Upper lobe of right lung (tissue), 1 donor: ENCODE results near the gene KRTAP5-1. TPM values are rescaled to one million over a fixed set of nuclear protein-coding genes. Genes with fewer than 3 reads are reported as not detected.

Experiments
- ATAC-seq: fragments of 200-7000 bp; cut with Tn5 transposase; one replicate; pipeline ENCODE4 v1.9.1; 2020; ENCODE audit warnings: mild to moderate bottlenecking, moderate library complexity
- DNase-seq: peaks from one replicate; pipeline ENCODE4 v3.0.0-alpha.2; 2020
- H3K27ac ChIP-seq: fragments of 200-600 bp; one replicate; pipeline ENCODE4 v1.8.0; 2022
- H3K27me3 ChIP-seq: fragments of 200-600 bp; one replicate; pipeline ENCODE4 v1.8.0; 2022; ENCODE audit warnings: mild to moderate bottlenecking
- H3K36me3 ChIP-seq: fragments of 200-600 bp; one replicate; pipeline ENCODE4 v1.8.0; 2022
- H3K4me1 ChIP-seq: fragments of 200-600 bp; one replicate; pipeline ENCODE4 v1.8.0; 2022
- H3K4me3 ChIP-seq: fragments of 200-600 bp; one replicate; pipeline ENCODE4 v1.8.0; 2022; ENCODE audit warnings: mild to moderate bottlenecking
- H3K9me3 ChIP-seq: fragments of 200-600 bp; one replicate; pipeline ENCODE4 v1.8.0; 2022
- intact Hi-C: fragments of 100-400 bp; cut with DNase I; formaldehyde crosslinking; loops from one replicate; pipeline ENCODE4 v1.11.0; 2022
- total RNA-seq: library from RNA; stranded (reverse); fragmentation: NEBNext Ultra II Directional; extraction: Animal tissue kit (Norgen Biotek cat#: 25700); gene quantifications from one replicate; pipeline ENCODE4 v1.2.1, GENCODE V29; 2021
- TF ChIP-seq, protein P1 (sequence below): fragments of 200-600 bp; IDR thresholded peaks from one replicate; pipeline ENCODE4 v1.8.0; 2022; ENCODE audit warnings: antibody characterized with exemption
- donor health status: DM: no; HTN: yes; CAD: no; lungs with severe emphysema.

KRTAP5-1 gene
- total RNA-seq, 1 donor from 2014 or later = not detected

GRCh38 chr11:1567721-1568100 is 17.4 kb downstream of the KRTAP5-1 start:
- H3K36me3 ChIP-seq = no peaks in the 10 kb centered on the region
- H3K4me3 ChIP-seq = no peak overlapping the region
- ATAC-seq (no peak), DNase-seq (no peak)
- H3K9me3 ChIP-seq = no peaks in the 10 kb centered on the region
- H3K27ac ChIP-seq = no peak overlapping the region
- TF ChIP-seq, protein P1, sequence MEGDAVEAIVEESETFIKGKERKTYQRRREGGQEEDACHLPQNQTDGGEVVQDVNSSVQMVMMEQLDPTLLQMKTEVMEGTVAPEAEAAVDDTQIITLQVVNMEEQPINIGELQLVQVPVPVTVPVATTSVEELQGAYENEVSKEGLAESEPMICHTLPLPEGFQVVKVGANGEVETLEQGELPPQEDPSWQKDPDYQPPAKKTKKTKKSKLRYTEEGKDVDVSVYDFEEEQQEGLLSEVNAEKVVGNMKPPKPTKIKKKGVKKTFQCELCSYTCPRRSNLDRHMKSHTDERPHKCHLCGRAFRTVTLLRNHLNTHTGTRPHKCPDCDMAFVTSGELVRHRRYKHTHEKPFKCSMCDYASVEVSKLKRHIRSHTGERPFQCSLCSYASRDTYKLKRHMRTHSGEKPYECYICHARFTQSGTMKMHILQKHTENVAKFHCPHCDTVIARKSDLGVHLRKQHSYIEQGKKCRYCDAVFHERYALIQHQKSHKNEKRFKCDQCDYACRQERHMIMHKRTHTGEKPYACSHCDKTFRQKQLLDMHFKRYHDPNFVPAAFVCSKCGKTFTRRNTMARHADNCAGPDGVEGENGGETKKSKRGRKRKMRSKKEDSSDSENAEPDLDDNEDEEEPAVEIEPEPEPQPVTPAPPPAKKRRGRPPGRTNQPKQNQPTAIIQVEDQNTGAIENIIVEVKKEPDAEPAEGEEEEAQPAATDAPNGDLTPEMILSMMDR = no peak
- H3K27me3 ChIP-seq = no peaks in the 10 kb centered on the region
- H3K4me1 ChIP-seq = no peaks in the 10 kb centered on the region
- intact Hi-C loops = no loop called here

DNA sequence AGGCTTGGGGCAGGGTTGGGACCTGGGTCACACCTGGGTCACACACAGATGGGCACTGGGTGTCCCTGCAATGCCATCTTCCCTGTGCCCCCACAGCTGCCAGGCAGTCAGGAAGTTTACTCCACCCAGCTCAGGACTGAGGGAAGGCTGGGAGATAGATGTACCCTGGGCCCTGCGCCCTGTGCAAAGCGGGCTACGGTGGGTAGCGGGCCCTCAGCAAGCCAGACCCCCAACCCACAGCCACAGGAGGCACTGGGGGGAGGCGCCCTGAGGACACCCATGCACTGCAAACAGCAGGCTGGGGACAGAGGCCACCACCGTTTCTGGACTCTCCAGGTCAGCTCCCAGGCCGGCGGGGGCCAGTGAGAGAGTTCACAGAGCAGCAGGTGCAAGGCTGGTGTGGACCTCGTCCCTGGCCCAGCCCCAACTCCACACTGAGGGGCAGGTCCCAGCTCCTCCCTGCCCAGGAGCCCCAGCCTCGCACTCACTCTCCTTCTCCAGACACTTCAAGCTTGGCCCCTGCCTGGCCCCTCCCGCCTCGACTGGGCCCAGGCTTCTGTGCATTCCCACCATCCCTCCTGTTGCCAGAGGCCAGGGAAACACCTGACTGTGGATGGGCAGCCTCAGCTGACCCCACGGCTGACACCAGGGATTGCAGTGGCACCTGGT is 17.9 kb downstream of the KRTAP5-1 start:
- H3K9me3 ChIP-seq = no peaks in the 10 kb centered on the region
- H3K36me3 ChIP-seq = no peaks in the 10 kb centered on the region
- ATAC-seq (no peak), DNase-seq (no peak)
- intact Hi-C loops = no loop called here
- no peaks in the 10 kb centered on the region for H3K4me1 ChIP-seq
- no peaks in the 10 kb centered on the region for H3K27me3 ChIP-seq
- H3K4me3 ChIP-seq = no peak overlapping the region
- TF ChIP-seq, protein P1 = no peak
- no peak overlapping the region for H3K27ac ChIP-seq

DNA sequence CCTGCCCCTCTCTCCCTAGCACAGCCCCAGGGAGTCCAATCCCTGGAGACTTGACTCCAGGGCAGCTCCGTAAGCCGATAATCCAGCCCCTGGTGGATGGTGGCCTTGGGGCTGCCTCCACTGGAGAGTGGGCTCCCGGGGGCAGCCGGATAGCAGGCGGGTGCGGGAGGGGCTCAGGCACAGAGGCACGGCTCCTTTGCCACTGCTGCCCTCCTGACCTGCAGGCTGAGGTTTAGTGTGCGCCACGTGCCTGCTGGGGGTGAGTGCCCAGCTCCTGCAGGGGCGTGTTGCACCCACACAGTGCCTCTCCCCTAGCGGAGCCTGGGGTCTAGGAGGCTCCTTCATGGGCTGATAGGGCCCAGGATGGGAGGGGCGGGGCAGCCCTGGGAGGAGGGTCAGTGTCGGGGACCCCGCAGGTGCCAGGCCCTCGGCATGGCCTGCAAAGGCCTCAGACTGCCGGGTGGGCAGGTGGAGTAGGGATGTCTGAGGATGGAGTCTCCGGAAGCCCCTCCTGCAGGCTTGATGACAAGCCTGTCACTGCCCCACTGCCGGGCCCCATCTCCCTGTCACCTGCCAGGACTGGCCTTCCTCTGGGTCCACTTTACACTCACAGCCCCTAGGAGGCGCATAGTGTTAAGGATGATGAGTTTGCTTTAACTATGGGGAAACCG is 18.6 kb downstream of the KRTAP5-1 start:
- ATAC-seq = no peak
- no peak overlapping the region for H3K27ac ChIP-seq
- no peak overlapping the region for H3K4me3 ChIP-seq
- H3K27me3 ChIP-seq = no peaks in the 10 kb centered on the region
- intact Hi-C loops = no loop called here
- TF ChIP-seq, protein P1 = no peak
- H3K36me3 ChIP-seq = no peaks in the 10 kb centered on the region
- H3K9me3 ChIP-seq = no peaks in the 10 kb centered on the region
- H3K4me1 ChIP-seq = no peaks in the 10 kb centered on the region
- no peak for DNase-seq

DNA sequence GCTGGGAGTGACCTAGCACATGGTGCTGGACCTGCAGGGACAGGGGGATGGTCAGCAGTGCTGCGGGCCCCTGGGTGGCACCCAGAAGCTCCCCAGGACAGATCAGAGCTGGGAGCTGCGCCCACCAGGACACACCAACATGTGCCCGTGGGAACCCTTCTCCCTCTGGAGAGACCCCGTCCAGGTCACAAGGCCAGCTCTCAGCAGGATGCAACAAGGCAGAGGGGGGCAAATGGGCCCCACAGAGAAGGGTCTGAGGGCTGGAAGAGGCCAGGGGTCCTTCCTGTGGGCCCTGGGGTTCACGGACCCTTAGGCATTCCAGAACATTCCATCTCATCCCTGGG is 19.2 kb downstream of the KRTAP5-1 start:
- DNase-seq = no peak
- no peaks in the 10 kb centered on the region for H3K27me3 ChIP-seq
- no peaks in the 10 kb centered on the region for H3K36me3 ChIP-seq
- intact Hi-C loops = no loop called here
- TF ChIP-seq, protein P1 = no peak
- H3K4me3 ChIP-seq = no peak overlapping the region
- no peak for ATAC-seq
- H3K9me3 ChIP-seq = no peaks in the 10 kb centered on the region
- H3K27ac ChIP-seq = no peak overlapping the region
- no peaks in the 10 kb centered on the region for H3K4me1 ChIP-seq

DNA sequence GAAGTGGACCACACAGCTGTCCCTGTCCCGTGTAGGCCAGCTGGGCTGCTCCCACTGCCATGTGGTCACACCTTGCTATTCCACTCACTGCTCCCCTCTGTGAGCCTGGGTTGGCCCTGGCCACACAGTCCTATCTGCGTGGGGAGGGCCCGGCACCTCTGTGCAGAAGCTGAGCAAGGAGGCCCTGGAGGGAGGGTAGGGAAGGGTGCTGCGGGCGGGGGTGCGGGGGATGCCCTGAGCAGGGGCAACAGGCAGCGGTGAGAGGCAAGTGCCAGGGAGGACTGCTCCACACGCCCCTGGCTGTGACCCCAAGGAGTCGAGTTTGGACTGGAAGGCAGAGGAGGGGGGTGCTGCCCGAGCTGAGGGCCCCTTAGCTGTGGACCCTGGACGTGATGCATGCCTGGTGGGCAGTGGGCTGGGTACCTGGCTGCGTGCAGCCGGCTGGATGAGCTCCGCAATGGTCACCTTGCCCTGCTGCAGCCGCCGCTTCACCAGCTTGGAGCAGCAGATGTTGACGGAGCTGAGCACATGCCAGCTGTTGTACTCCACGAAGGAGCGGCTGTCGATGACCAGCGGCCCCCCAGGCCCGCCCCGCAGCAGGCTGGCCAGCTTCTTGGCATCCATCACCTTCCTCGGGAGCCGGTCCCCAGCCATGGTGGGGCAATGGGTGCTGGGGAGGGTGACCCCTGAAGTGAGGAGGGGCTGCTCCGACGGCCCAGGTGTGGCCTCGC is 19.7 kb downstream of the KRTAP5-1 start:
- intact Hi-C loops = no loop called here
- no peaks in the 10 kb centered on the region for H3K27me3 ChIP-seq
- no peak overlapping the region for H3K27ac ChIP-seq
- no peak overlapping the region for H3K4me3 ChIP-seq
- TF ChIP-seq, protein P1 = no peak
- ATAC-seq = no peak
- no peaks in the 10 kb centered on the region for H3K36me3 ChIP-seq
- DNase-seq = peak; percentile 64
- no peaks in the 10 kb centered on the region for H3K9me3 ChIP-seq
- no peaks in the 10 kb centered on the region for H3K4me1 ChIP-seq
